ENCODE results near the gene COX5A.
"Not testable (repeated sequence)": the region's sequence is repeated elsewhere in the genome, so short reads cannot be mapped to it uniquely, and the experiment has no call there.

Gene COX5A

DNA sequence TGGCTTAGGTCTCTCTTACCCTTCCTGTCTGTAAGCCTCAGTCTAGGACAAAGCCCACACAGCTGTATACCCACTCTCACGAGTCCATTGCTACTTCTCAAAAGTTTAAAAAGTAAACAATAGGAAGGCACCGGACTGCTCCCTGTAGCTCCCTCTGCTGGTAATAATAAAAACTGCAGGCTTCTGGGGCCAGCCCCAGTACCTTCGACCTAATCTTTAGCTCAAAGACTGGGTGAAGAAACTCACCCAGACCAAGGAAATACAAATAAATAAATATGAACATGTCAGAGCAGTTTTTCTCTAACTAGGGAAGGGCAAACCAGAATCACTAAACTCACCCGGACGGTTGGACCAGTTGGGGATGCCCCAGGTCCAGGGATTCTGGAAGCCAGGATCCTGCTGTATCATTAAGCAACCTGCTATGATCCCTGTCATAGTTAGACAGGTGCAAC is 36.2 kb downstream of the COX5A start:
- TF ChIP-seq, protein P1, sequence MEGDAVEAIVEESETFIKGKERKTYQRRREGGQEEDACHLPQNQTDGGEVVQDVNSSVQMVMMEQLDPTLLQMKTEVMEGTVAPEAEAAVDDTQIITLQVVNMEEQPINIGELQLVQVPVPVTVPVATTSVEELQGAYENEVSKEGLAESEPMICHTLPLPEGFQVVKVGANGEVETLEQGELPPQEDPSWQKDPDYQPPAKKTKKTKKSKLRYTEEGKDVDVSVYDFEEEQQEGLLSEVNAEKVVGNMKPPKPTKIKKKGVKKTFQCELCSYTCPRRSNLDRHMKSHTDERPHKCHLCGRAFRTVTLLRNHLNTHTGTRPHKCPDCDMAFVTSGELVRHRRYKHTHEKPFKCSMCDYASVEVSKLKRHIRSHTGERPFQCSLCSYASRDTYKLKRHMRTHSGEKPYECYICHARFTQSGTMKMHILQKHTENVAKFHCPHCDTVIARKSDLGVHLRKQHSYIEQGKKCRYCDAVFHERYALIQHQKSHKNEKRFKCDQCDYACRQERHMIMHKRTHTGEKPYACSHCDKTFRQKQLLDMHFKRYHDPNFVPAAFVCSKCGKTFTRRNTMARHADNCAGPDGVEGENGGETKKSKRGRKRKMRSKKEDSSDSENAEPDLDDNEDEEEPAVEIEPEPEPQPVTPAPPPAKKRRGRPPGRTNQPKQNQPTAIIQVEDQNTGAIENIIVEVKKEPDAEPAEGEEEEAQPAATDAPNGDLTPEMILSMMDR (IDR thresholded peaks at IDR 0.05), result peak; percentile 74
- Histone ChIP-seq H3K27ac (peak overlapping the region in 1 of 2 donors; percentile 41), H3K4me3 (no peak overlapping the region)
- no peak for DNase-seq (ENCODE audit: low spot score)

DNA sequence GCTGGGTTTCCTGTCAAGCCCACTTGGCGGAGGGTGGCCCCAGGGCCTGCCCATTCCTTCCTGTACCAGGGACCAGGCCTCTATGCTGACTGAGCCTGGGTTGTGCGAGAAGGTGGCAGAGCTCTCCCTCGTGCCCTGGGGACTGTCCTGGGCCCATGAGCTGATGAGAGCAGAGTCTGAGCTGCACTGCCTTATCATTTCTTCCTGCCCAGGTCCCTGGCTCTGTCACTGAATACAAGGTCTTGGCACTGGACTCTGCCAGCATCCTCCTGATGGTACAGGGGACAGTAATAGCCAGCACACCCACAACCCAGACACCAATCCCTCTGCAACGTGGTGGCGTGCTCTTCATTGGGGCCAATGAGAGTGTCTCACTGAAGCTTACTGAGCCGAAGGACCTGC is 40.6 kb downstream of the COX5A start:
- H3K27ac ChIP-seq, result no peak overlapping the region
- TF ChIP-seq, protein P1 (IDR thresholded peaks at IDR 0.05), result no peak
- no peak overlapping the region for H3K4me3 ChIP-seq

DNA sequence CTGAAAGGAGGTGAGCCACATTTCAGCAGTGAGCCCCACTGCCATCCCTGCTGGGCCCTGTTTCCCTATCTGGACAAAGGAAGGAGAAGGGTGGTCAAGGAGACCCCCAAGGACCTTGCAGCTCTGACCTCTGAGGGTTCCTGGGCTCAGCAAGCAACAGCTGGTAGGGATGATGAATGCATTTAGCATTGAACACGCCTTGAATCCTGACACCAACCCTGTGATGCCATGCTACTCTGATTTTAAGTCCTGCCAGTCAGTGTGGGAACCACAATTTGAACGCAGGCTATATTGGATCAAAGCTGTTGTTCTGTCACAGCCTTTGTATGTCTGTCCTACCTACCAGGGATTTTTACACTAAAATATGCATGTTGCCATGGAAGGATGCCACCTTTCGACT is 41.6 kb downstream of the COX5A start:
- no peak for DNase-seq (ENCODE audit: low spot score)
- TF ChIP-seq, protein P1 (IDR thresholded peaks at IDR 0.05), result no peak
- Histone ChIP-seq H3K4me3 (no peak overlapping the region), H3K27ac (no peak overlapping the region)

More for the DNA sequence above, 40.6 kb downstream of the COX5A start:
- DNase-seq (ENCODE audit: low spot score), result no peak

DNA sequence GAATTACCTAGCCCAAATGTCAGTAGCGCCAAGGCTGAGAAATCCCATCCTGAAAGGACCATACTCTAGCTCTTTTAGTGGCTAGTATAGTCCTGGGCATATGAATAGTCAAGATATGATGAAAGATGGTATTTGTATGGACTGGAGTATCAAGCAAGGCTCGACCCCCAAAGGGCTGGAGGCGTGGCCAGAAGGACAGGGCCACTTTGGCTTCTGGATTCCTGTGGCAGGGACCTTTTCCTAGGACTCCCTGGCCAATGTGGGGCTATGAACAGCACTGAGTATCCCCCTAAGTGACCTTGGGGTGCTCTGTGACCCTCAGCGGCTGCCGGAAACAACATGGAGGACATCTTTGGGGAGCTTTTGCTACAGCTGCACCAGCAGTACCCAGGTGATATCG is 42.0 kb downstream of the COX5A start:
- TF ChIP-seq, protein P1 (IDR thresholded peaks at IDR 0.05), result no peak
- Histone ChIP-seq H3K4me3 (no peak overlapping the region), H3K27ac (no peak overlapping the region)
- no peak for DNase-seq (ENCODE audit: low spot score)

DNA sequence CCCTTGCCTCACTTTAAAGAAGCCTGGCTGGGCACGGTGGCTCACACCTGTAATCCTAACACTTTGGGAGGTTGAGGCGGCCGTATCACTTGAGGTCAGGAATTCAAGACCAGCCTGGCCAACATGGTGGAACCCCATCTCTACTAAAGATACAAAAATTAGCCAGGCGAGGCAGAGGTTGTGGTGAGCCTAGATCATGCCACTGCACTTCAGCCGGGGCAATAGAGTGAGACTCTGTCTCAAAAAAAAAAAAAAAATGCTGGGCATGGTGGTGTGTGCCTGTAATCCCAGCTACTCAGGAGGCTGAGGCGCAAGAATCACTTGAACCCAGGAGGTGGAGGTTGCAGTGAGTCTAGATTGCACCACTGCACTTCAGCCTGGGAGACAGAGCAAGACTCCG is 43.5 kb downstream of the COX5A start:
- H3K27ac ChIP-seq; H3K4me3 ChIP-seq; DNase-seq (ENCODE audit: low spot score): not testable (repeated sequence)

DNA sequence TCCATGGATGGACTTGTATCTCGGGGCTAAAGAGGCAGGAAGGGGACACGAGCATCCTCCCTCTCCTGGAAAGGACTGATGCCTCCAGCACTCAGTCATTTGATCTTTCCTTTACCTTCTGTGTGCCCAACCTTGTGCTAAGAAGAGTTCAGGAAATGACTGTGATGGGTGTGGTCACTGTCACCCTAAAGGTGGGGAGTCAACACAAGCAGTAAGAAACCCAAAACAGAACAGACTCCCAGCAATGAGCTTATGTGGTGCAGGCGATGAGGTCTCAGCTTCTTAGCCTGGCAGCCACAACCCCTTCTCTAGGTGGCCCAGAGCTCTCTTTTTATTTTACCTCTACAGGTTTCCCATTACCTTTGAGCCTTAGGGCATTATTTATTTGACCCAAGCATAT is 44.2 kb downstream of the COX5A start:
- TF ChIP-seq, protein P1 (IDR thresholded peaks at IDR 0.05), result no peak
- Histone ChIP-seq H3K4me3 (no peak overlapping the region), H3K27ac (no peak overlapping the region)
- DNase-seq (ENCODE audit: low spot score), result no peak

DNA sequence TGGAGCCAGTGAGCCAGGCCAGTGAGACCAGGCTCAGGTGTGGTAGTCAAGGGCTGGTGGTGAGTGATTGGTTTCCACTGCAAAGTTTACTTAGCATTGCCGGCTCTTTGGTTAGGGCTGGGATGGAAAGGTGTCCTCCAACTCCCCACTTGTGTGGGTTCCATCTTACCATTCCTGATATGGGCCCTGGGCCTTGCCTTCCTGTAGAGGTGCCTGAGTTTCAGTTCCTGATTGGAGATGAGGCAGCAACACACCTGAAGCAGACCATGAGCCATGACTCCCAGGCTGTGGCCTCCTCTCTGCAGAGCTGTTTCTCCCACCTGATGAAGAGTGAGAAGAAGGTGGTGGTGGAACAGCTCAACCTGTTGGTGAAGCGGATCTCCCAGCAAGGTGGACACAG is 44.9 kb downstream of the COX5A start:
- H3K27ac ChIP-seq, result no peak overlapping the region
- H3K4me3 ChIP-seq, result no peak overlapping the region
- TF ChIP-seq, protein P1 (IDR thresholded peaks at IDR 0.05), result no peak
- no peak for DNase-seq (ENCODE audit: low spot score)

DNA sequence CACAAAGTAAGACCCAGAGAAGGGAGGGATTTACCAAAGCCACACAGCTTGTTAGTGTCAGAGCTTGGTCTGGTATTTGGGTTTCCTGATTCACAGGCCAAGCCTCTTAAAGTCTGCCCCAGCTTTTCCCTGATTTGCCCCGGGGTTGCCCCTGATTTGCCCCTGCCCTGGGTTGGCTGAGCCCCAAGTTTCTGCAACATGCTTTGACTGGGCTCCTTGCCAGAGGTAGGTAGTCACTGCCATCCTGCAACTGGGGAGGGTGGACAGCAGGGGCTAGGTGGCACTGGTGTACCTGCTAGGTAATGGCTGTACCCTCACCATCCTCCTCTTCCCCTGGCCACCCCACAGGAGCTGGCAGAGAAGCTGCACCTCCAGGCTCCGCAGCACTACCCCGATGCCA is 45.6 kb downstream of the COX5A start:
- Histone ChIP-seq H3K27ac (no peak overlapping the region), H3K4me3 (no peak overlapping the region)
- TF ChIP-seq, protein P1 (IDR thresholded peaks at IDR 0.05), result no peak
- no peak for DNase-seq (ENCODE audit: low spot score)

Measured in coronary artery (tissue), 2 donors.